Central memory CD8-positive, alpha-beta T cell (primary cell): Measurements from ENCODE around the gene DMBX1.

Experiments used
- ATAC-seq: fragments of 150-1000 bp; cut with Tn5 transposase; replicated peaks from 2 replicates; pipeline ENCODE4 v1.10.0; 2022; ENCODE audit warnings: mild to moderate bottlenecking, moderate FRiP score, moderate number of reproducible peaks; ENCODE audit not compliant: poor library complexity, severe bottlenecking; ENCODE audit errors: extremely low read depth
- DNase-seq, 2 donors: peaks; one replicate each; pipeline ENCODE4 v3.0.0; 2021; ENCODE audit warnings: low spot score in 2 of 2
- H3K27ac Mint-ChIP-seq: one replicate; pipeline ENCODE4 v1.8.0; 2022; ENCODE audit warnings: low read depth, mild to moderate bottlenecking, moderate library complexity, mixed read lengths
- H3K27me3 Mint-ChIP-seq: one replicate; pipeline ENCODE4 v1.8.0; 2022; ENCODE audit warnings: mixed read lengths
- H3K36me3 Mint-ChIP-seq: one replicate; pipeline ENCODE4 v1.8.0; 2022; ENCODE audit warnings: mild to moderate bottlenecking, moderate library complexity, mixed read lengths; ENCODE audit not compliant: insufficient read depth
- H3K4me1 Mint-ChIP-seq: one replicate; pipeline ENCODE4 v1.8.0; 2022; ENCODE audit warnings: mixed read lengths
- H3K4me3 Mint-ChIP-seq: one replicate; pipeline ENCODE4 v1.8.0; 2022; ENCODE audit warnings: mild to moderate bottlenecking, moderate library complexity, mixed read lengths
- H3K9me3 Mint-ChIP-seq: one replicate; pipeline ENCODE4 v1.8.0; 2022; ENCODE audit warnings: mixed read lengths

DMBX1 gene

DNA sequence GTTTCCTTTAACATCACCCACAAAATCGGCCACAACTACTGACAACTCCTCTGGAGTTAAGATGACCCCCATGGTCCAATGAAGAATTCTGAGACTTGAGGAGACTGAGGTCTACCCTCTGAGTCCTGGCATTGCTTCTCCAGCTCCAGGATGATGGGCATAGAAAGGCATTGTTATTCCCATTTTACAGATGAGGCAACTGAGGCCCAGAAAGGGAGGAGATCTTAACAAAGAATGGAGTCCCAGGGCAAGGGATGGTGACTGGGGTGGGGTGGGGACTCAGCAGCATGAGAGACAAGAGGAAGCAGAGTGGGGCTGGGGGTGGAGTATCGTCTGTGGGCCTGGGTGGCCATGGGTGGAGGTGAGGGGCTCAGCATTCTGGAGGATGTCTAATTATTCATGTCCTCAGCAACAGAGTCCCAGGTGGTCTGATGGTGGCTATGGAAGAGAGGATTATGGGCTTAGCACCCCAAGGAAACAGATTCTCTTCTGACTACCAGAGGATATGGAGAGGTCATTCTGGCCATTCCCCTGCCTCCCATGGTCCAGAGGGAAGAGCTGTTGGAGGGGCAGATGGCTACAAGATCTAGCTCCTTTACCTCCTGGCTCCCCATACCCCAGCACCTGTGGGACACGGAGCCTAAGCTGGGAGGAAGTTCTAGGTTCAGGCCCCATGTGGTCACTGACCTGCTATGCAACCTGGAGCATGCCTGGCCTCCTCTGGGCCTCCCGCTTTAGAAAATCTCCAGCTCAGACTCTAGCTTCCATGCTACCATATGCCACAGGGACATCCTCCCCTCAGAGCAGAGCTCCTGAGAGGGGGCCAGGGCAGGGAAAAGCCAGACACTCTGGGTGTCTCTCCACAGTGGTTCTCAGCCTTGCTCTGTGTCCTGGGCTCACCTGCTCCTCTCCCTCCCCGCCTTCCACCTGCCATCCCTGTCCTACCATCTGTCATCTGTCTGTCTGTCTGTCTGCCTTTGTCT lies 37.4 kb upstream of the DMBX1 start:
- Mint-ChIP-seq H3K27me3 (peaks cover 91% of the 10 kb centered on the region), H3K36me3 (no peaks in the 10 kb centered on the region), H3K4me1 (peaks cover 11% of the 10 kb centered on the region), H3K9me3 (no peaks in the 10 kb centered on the region), H3K27ac (no peak overlapping the region), H3K4me3 (no peak overlapping the region)
- ATAC-seq (no peak), DNase-seq (no peak)

GRCh38 chr1:46452931-46453325 lies 36.7 kb upstream of the DMBX1 start:
- H3K27ac Mint-ChIP-seq, result no peak overlapping the region
- H3K4me1 Mint-ChIP-seq, result peaks cover 6% of the 10 kb centered on the region

DNA sequence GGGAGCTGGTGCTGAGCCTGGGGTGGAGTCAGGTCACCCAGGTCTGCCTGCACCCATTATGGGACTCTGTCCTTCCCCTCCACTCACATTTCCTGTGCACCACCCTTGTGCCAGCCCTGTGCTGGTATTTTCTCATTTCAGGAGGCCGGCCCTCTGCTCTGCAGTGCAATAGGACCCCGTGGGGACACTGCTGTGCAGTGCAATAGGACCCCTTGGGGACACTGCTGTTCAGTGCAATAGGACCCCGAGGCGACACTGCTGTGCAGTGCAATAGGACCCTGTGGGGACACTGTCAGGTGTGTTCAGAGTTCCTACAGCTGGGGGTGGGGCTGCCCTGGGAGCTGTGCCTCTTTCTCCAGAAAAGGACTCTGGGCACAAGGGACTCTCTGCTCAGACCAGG lies 36.2 kb upstream of the DMBX1 start:
- no peaks in the 10 kb centered on the region for H3K9me3 Mint-ChIP-seq
- no peak for DNase-seq
- no peak for ATAC-seq
- no peaks in the 10 kb centered on the region for H3K36me3 Mint-ChIP-seq
- no peak overlapping the region for H3K4me3 Mint-ChIP-seq
- H3K27me3 Mint-ChIP-seq, result peaks cover 79% of the 10 kb centered on the region
- no peak overlapping the region for H3K27ac Mint-ChIP-seq
- peaks cover 4% of the 10 kb centered on the region for H3K4me1 Mint-ChIP-seq

More at GRCh38 chr1:46452931-46453325, 36.7 kb upstream of the DMBX1 start:
- DNase-seq, result no peak
- Mint-ChIP-seq H3K4me3 (no peak overlapping the region), H3K9me3 (no peaks in the 10 kb centered on the region), H3K27me3 (peaks cover 84% of the 10 kb centered on the region), H3K36me3 (no peaks in the 10 kb centered on the region)
- no peak for ATAC-seq

GRCh38 chr1:46455951-46456350 lies 33.7 kb upstream of the DMBX1 start:
- DNase-seq, result no peak
- H3K36me3 Mint-ChIP-seq, result no peaks in the 10 kb centered on the region
- H3K27ac Mint-ChIP-seq, result no peak overlapping the region
- H3K9me3 Mint-ChIP-seq, result no peaks in the 10 kb centered on the region
- peaks cover 76% of the 10 kb centered on the region for H3K27me3 Mint-ChIP-seq
- H3K4me3 Mint-ChIP-seq, result no peak overlapping the region
- no peaks in the 10 kb centered on the region for H3K4me1 Mint-ChIP-seq
- ATAC-seq, result no peak

GRCh38 chr1:46456411-46456963 lies 33.1 kb upstream of the DMBX1 start:
- H3K27me3 Mint-ChIP-seq, result peaks cover 73% of the 10 kb centered on the region
- DNase-seq (no peak), ATAC-seq (no peak)
- no peaks in the 10 kb centered on the region for H3K9me3 Mint-ChIP-seq
- H3K36me3 Mint-ChIP-seq, result no peaks in the 10 kb centered on the region
- H3K27ac Mint-ChIP-seq, result no peak overlapping the region
- no peaks in the 10 kb centered on the region for H3K4me1 Mint-ChIP-seq
- no peak overlapping the region for H3K4me3 Mint-ChIP-seq

DNA sequence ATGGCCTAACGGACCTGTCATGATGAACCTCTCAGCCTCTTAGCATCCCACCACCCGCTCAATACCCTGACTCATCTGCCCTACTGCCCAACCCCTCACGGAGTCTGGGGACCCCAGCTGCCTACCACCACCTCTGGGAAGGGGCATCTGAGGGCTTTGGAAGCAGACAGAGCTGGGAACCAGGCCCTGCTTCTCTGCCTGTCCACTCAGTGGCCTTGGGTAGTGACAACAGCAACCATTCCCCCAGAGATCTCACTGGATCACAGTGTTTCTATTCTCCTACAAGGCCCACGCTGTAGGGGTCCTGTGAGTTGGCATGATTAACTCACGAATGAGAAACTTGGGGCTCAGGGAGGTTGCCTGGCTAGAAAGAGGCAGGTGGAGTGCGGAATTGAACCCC lies 32.5 kb upstream of the DMBX1 start:
- peaks cover 66% of the 10 kb centered on the region for H3K27me3 Mint-ChIP-seq
- no peak overlapping the region for H3K27ac Mint-ChIP-seq
- no peaks in the 10 kb centered on the region for H3K9me3 Mint-ChIP-seq
- no peaks in the 10 kb centered on the region for H3K36me3 Mint-ChIP-seq
- DNase-seq, result no peak
- no peak for ATAC-seq
- H3K4me3 Mint-ChIP-seq, result no peak overlapping the region
- no peaks in the 10 kb centered on the region for H3K4me1 Mint-ChIP-seq

DNA sequence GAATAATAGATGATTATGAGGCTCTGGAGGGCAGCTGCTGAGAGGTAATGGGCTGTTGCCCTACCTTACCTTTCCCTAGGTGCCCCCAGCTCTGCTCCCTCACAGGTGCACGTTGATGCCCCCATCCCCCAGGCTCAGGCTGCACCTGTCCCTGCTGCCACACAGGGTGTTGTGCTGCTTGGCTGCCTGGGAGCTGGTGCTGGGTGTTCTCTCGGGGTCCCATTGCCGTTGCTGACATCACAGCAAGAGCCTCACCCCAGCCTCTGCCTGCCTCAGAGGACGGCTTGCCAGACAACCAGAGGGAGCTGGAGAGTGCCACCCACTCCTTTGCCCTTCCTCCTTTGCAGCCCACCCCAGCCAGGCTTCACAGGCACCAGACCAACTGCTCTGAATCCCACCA lies 31.4 kb upstream of the DMBX1 start:
- ATAC-seq (no peak), DNase-seq (no peak)
- Mint-ChIP-seq H3K9me3 (no peaks in the 10 kb centered on the region), H3K36me3 (no peaks in the 10 kb centered on the region), H3K4me3 (no peak overlapping the region), H3K27ac (no peak overlapping the region), H3K27me3 (peaks cover 56% of the 10 kb centered on the region), H3K4me1 (no peaks in the 10 kb centered on the region)

- no peak overlapping the region for H3K27ac Mint-ChIP-seq
- H3K4me1 Mint-ChIP-seq, result no peaks in the 10 kb centered on the region
- H3K36me3 Mint-ChIP-seq, result no peaks in the 10 kb centered on the region
- ATAC-seq (no peak), DNase-seq (no peak)
- H3K27me3 Mint-ChIP-seq, result peaks cover 57% of the 10 kb centered on the region
- H3K9me3 Mint-ChIP-seq, result no peaks in the 10 kb centered on the region
- no peak overlapping the region for H3K4me3 Mint-ChIP-seq
Measured at GRCh38 chr1:46458846-46459245, 30.8 kb upstream of the DMBX1 start.

GRCh38 chr1:46459315-46459714 lies 30.3 kb upstream of the DMBX1 start:
- H3K36me3 Mint-ChIP-seq, result no peaks in the 10 kb centered on the region

DNA sequence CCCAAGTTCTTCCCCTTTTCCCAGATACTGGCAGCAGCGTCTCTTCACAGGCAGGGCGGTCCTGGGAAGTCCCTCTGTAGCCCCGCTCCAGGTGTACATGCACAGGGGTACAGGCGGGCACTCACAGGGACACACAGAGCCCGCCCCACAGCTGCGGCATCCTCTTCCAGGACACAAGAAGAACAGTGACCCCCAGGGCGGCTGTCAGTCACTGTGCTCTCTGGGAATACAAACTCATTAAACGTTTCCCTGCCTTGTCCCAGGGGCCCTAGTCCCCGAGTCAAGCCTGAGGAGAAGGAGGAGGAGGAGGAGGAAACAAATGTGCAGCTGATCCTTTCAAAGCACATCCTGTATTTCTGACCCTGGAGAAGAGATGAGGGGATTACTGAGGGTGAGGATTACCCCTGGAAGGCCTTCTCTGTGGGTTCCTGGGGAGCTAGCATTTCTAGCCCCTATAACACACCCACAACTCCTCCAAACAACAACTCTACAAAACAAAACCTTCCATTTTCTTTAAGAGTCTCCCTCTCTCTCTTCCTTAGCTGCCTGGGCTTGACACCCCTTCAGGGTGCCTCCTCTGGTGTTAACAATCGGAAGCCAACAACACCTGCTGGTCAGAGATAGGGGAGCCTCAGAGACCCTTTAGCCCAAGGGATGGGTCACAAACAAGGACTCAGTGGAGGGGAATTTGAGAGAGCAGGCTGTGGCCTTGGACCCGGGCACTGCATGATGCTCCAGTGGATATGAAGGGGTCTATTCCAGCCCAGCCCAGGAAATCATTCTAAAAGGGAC lies 28.4 kb upstream of the DMBX1 start:
- Mint-ChIP-seq H3K9me3 (no peaks in the 10 kb centered on the region), H3K4me3 (no peak overlapping the region), H3K4me1 (no peaks in the 10 kb centered on the region), H3K27ac (no peak overlapping the region), H3K27me3 (peaks cover 53% of the 10 kb centered on the region), H3K36me3 (no peaks in the 10 kb centered on the region)
- DNase-seq (no peak), ATAC-seq (no peak)

More at GRCh38 chr1:46459315-46459714, 30.3 kb upstream of the DMBX1 start:
- no peaks in the 10 kb centered on the region for H3K9me3 Mint-ChIP-seq
- DNase-seq (no peak), ATAC-seq (no peak)
- no peaks in the 10 kb centered on the region for H3K4me1 Mint-ChIP-seq
- peaks cover 58% of the 10 kb centered on the region for H3K27me3 Mint-ChIP-seq
- H3K4me3 Mint-ChIP-seq, result no peak overlapping the region
- no peak overlapping the region for H3K27ac Mint-ChIP-seq

DNA sequence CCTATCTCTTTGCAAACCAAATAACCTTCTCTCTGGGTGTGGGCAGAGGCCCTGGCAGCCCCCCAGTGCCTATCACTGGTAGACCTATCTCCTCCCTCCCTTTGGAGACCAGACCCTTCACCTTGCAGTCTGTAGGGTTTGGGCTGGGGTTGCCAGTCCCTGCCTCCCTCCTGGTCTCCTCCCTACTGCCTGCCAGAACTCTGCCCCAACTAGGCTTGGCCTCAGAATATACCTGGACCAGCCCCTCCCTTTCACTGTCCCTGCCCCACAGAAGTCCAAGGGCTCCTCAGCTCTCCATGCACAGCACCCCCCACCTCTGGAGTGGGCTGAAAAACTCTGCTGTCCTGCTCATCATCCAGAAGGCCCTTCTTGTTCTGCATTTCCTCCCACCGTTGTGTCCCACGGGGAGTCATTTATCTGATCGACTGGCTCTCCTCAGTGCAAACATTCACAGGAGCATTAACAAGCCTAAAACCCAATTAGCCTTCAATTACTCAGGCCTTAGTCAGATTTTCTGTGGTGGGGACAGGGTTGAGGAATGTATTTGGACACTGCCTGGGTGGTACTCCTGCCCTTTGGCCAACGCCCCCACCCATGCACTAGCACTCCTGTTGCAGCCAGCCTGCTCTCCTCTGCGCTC lies 27.7 kb upstream of the DMBX1 start:
- no peak overlapping the region for H3K4me3 Mint-ChIP-seq
- no peaks in the 10 kb centered on the region for H3K9me3 Mint-ChIP-seq
- H3K4me1 Mint-ChIP-seq, result no peaks in the 10 kb centered on the region
- H3K36me3 Mint-ChIP-seq, result no peaks in the 10 kb centered on the region
- peaks cover 53% of the 10 kb centered on the region for H3K27me3 Mint-ChIP-seq
- H3K27ac Mint-ChIP-seq, result no peak overlapping the region
- ATAC-seq (no peak), DNase-seq (no peak)

- Mint-ChIP-seq H3K27ac (no peak overlapping the region), H3K4me1 (peaks cover 5% of the 10 kb centered on the region), H3K36me3 (no peaks in the 10 kb centered on the region), H3K4me3 (no peak overlapping the region), H3K27me3 (peaks cover 66% of the 10 kb centered on the region), H3K9me3 (no peaks in the 10 kb centered on the region)
- DNase-seq (no peak), ATAC-seq (no peak)
Measured at GRCh38 chr1:46464013-46464548, 25.6 kb upstream of the DMBX1 start.
